HT-29 (cell line): ENCODE results near the gene CABCOCO1. TPM values are rescaled to one million over a fixed set of nuclear protein-coding genes. Genes with fewer than 3 reads are reported as not detected.
"Not testable (repeated sequence)": the region's sequence is repeated elsewhere in the genome, so short reads cannot be mapped to it uniquely, and the experiment has no call there.

Source experiments
- DNase-seq: peaks from one replicate; pipeline ENCODE4 v3.0.0-alpha.2; 2015; ENCODE audit warnings: low spot score
- total RNA-seq: library from RNA; depleted of rRNA; stranded (reverse); fragments of >200 nt; shearing (Covaris generic); gene quantifications from 2 replicates; pipeline ENCODE4 v1.2.3, GENCODE V29; 2014

CABCOCO1 gene
- total RNA-seq, 1 experiment from 2014 or later, result not detected

- no peak for DNase-seq
Measured at GRCh38 chr10:61642676-61643075, 20.1 kb upstream of the CABCOCO1 start.

- no peak for DNase-seq
Measured at GRCh38 chr10:61643316-61643751, 19.4 kb upstream of the CABCOCO1 start.

GRCh38 chr10:61653699-61654098 lies 9.0 kb upstream of the CABCOCO1 start:
- no peak for DNase-seq

DNA sequence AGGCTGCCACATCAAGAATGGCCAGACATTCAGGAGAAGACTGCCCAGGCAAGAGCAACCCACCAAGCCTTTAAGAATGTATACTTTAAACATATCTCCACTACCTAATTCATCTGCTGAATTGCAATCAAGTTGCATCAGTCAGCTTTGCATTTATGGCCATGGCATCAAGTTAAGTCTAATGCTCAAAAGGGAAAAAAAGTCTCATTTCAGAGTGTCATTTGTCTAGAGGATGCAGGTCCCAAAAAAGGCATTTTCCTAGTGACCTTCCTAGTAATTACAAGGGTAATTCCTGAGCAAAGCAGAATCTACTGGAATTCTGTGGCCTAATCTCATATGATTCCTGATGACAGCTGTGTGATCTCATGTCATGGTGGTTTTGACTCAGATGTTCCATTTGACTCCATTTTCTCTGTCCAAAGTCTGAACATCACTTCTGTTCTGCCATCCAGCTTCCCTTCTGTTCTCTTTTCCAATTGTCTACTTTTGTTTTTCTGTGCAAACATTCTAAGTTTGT lies 7.3 kb upstream of the CABCOCO1 start:
- DNase-seq, result no peak

DNA sequence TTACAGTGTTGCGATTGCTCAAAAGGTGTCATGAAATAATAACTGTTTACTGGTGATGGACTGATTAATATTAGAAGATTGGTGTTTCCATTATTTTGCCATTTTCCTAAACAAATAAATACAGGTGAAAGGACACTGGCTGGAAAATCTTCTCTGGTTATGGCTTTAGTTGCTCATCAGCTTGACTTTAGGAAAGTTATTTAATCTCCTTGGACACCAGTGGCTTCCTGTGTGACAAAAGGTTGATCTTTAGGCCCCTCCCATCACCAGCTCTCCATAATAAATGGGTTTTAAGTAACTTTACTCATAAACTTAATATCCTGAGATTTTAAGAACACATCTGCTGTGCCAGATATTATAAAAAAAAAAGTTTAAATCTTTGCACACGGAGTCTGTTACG lies 737 bp downstream of the CABCOCO1 start:
- no peak for DNase-seq

DNA sequence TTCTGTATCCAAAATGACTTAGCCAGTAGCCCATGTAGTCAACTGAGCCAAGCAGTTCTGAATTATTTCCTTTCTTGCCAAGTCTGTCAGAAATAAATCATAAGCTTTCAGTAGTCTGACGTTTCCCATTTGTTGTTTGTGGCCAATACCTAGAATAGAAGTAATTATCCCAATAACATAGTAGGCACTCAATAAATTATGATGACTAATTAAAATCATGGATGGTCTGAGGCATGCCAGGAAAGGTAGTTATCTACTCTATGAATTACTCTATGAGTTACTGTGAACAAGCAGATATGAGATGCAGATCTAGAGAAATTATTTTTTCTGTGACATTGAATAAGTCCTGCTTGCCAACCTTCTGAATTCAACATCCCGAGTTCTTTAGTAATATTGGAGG lies 2.3 kb downstream of the CABCOCO1 start:
- DNase-seq, result no peak

DNA sequence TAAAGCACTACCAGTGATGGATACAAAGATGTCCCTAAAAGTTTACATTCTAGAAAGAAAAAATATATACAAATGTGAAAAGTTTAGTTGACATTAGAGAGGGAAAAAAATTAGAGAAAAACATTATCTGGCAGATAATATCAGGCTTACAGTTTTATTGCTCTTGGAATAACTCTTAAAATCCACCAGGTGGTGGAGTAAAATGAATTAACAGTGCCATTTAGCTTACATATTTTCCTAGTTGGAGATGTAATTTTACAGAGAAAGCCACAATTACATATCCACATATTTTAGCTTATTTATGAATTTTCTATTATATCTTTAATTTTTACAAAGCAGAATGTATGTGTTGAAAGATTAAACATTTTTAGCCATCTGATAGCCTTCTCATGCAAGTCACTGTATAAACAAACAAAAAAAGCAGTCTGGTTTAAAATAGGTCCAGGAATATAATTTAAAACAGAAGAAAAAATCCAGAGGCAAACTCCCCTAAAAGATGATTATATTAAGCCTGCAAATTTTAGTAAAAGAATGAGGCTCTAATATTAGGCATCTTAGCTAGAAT lies 6.5 kb downstream of the CABCOCO1 start:
- peak; percentile 6 for DNase-seq

GRCh38 chr10:61669849-61670248 lies 7.1 kb downstream of the CABCOCO1 start:
- no peak for DNase-seq

- no peak for DNase-seq
Measured at GRCh38 chr10:61673360-61673759, 10.6 kb downstream of the CABCOCO1 start.

- DNase-seq, result peak; percentile 18
Measured at GRCh38 chr10:61682323-61682722, 19.6 kb downstream of the CABCOCO1 start.

DNA sequence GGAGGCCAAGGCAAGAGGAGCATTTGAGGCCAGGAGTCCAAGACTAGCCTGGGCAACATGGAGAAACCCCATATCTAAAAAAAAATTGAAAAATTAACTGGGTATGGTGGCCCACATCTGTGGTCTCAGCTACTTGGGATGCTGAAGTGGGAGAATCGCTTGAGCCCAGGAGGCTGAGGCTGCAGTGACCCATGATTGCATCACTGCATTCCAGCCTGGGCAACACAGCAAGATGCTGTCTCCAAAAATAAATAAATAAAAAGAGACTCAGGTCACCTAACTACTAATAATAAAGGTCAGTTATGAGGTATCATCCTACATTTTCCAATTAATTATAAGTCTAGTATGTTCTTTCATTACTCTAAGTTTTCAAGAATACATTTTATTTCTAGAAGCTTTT lies 20.6 kb downstream of the CABCOCO1 start:
- DNase-seq, result no peak

- no peak for DNase-seq
Measured at GRCh38 chr10:61684894-61685507, 22.3 kb downstream of the CABCOCO1 start.

DNA sequence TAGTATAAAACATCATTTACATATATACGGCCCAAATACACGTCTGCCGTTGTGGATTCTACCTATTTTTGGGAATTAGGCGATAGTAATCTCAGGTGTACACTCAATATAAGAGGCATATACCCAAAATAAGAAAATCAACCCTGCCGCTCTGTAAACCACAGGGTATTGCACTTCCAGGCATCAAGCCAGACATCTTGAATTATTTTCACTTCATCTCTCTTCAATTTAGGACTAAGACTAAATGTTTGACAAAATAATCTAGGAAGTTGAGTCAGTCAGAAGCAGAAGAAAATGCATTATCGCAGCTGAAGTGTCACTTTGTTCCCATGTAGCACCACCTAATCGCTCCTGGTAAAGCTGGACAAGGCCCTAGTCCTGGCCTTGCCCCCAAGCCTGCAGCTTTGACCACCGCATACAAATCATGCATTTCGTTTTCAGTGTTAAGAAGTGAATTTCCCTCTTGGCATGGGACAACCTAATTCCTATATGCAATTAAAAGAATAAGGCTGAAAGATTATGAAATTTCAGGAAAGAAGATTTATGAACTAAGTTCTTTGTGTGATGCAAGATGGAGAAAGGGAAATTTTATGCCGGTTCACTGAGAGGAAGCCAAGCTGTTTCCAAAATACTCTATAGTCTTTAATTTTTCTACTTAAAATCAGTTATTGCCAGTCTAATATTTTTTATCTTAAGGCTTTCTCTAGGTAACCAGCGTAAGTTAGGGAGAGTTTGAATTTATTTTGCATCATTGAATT lies 26.0 kb downstream of the CABCOCO1 start:
- DNase-seq, result no peak

- not testable (repeated sequence) for DNase-seq
Measured at GRCh38 chr10:61691667-61692066, 28.9 kb downstream of the CABCOCO1 start.

DNA sequence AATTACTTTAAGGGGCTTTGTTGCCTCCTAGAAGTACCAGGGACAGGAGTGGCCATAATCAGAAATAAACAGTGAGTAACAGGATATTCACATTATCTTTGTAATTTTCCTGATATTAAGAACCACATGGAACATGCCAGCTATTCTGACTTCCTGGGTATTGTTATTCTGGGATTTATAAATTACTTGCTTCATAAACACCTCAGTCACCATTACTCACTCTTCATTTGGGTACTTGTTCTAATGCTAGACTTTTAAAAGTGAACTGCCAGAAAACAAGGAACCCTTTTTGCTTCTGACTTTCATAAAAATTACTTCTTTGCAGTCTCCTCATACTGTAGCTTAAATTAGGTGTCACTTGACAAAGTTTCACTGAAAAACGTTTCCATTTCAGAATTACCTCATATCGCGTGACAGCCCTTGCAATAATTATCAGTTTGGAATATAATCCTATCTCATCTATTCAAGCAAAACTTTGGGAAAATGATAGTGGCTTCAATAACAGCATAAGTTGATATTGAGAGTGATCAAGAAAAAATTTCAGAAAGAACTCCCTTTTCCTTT lies 29.8 kb downstream of the CABCOCO1 start:
- DNase-seq, result no peak

- DNase-seq, result no peak
Measured at GRCh38 chr10:61698968-61699655, 36.4 kb downstream of the CABCOCO1 start.

DNA sequence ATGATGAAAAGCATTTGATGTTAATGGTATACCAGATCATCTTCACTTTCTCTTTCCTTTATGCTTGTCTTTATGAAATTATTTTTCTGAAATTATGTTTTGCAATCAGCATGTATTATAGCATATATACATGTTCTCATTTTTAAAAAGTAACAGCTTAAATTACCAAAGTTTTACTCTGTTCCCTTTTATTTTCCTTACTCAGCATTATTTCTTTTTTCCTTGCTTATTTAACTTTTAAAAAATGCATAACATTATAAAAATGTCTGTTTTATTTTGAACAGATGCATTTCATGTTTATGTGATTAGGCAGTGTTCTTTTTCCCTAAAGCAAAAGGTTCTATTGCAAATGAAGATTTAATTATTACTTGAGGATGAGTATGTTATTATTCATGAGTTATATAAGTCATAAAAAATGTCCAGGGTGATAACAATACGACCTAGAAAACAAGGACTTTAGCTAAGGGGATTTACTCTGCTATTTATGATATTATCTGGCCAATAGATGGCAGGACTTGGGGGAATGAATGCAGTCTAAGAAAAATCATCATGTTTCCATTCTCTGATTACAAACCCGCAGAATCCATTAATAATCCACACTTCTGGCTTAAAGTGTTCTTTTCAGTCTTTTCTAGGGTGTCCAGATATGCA lies 38.5 kb downstream of the CABCOCO1 start:
- DNase-seq, result no peak

DNA sequence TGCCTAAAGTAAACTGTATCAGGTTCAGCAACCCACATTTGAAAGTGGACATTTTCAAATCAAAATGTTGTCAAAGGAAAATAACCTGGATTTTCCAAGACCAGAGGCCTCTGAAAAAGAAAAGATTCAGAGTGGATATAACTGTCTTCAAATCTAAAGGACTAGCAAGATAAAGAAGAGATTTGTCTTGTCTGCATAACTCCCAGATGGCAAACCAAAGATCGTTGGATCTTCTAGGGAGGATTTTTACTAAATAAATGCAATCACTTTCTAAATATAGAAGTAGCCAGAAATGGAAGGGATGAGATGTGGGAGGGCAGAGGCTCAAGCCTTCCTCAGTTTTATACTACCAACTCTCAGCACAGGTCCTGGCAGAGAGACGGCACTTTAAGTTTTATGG lies 39.0 kb downstream of the CABCOCO1 start:
- DNase-seq, result no peak

DNA sequence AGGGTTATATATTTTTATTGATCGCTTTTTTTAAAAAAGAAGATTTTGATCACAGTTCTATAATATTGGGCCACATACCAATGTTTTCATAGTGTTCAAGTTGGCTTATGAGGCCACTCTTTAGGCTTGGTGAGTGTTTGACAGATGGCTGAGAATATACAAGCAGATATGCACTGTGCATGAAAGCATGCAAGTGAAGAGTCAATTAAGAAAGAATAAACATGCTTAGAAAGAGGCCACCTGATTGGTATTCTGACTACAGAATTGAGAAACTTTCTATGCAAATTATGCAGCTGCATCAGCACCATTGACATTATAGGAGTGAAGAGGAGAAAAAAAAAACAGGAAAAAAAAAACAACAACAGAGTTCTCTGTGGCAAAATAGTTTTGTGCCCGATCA lies 39.9 kb downstream of the CABCOCO1 start:
- DNase-seq, result no peak

GRCh38 chr10:61705022-61705613 lies 42.4 kb downstream of the CABCOCO1 start:
- DNase-seq, result no peak

GRCh38 chr10:61708846-61709245 lies 46.1 kb downstream of the CABCOCO1 start:
- DNase-seq, result no peak
